AG08396 (cell line): ENCODE results near the gene FRY.

Source experiments
- DNase-seq: peaks from one replicate; pipeline ENCODE4 v3.0.0; 2012; ENCODE audit warnings: low spot score, mixed read lengths

FRY gene

GRCh38 chr13:32310134-32310706 lies 278.6 kb downstream of the FRY start:
- DNase-seq = peak; percentile 55

GRCh38 chr13:32311188-32311897 lies 279.8 kb downstream of the FRY start:
- DNase-seq = no peak

- DNase-seq = peak; percentile 40
These were observed 283.0 kb downstream of the FRY start for GRCh38 chr13:32314271-32315237.

- DNase-seq = peak; percentile 90
These were observed 283.9 kb downstream of the FRY start, which contains the start of the genes BRCA2 and ZAR1L for GRCh38 chr13:32315238-32316027. TSS of gene BRCA2 (plus strand) at chr13:32315508. CDS start at chr13:32316461, 953 bp downstream. TSS of gene ZAR1L (minus strand) at chr13:32315363. CDS start at chr13:32311925, 3,438 bp downstream.

GRCh38 chr13:32316028-32316339 lies 284.4 kb downstream of the FRY start:
- no peak for DNase-seq

- no peak for DNase-seq
These were observed 284.9 kb downstream of the FRY start for GRCh38 chr13:32316501-32316900.

GRCh38 chr13:32317716-32318465 lies 286.3 kb downstream of the FRY start:
- DNase-seq = no peak

- no peak for DNase-seq
These were observed 289.0 kb downstream of the FRY start for GRCh38 chr13:32320528-32320927.

GRCh38 chr13:32323912-32324311 lies 292.3 kb downstream of the FRY start:
- DNase-seq = peak; percentile 69

- DNase-seq = no peak
These were observed 298.9 kb downstream of the FRY start for GRCh38 chr13:32330441-32330840.

GRCh38 chr13:32334671-32335070 lies 303.1 kb downstream of the FRY start:
- DNase-seq = no peak

GRCh38 chr13:32340914-32341313 lies 309.3 kb downstream of the FRY start:
- no peak for DNase-seq

- no peak for DNase-seq
These were observed 316.1 kb downstream of the FRY start for GRCh38 chr13:32347651-32348050.
